ENCODE results near the gene TRAF3. TPM values are rescaled to one million over a fixed set of nuclear protein-coding genes. Genes with fewer than 3 reads are reported as not detected.

TRAF3 gene
- 21.9 and 32.6 TPM in 2 replicates for total RNA-seq

GRCh38 chr14:102776761-102777710, at the start of gene TRAF3:
Gene TRAF3 (plus strand): TSS chr14:102777449. CDS start chr14:102870202, 92,753 bp downstream.

GRCh38 chr14:102922490-102923200, 145.4 kb downstream of the TRAF3 start, which contains the start of gene AMN:
Gene AMN (plus strand): TSS chr14:102922663. CDS start chr14:102922689, 26 bp downstream.

Other genes starting within 250 kb of the TRAF3 start
- 11.2 and 13.5 TPM in 2 replicates for gene RCOR1, start 184.8 kb upstream of the TRAF3 start, total RNA-seq
- gene AMN, start 145.2 kb downstream of the TRAF3 start, total RNA-seq, result 0.09 and 0.19 TPM in 2 replicates